Activated B cell treated with CpG ODN at 0.5 μM for 24 hours (primary cell): Measurements from ENCODE around the gene UPK3BL1. TPM values are rescaled to one million over a fixed set of nuclear protein-coding genes. Genes with fewer than 3 reads are reported as not detected.
"Not testable (repeated sequence)": the region's sequence is repeated elsewhere in the genome, so short reads cannot be mapped to it uniquely, and the experiment has no call there.

ENCODE experiments used
- ATAC-seq: fragments of 200-7000 bp; cut with Tn5 transposase; one replicate; pipeline ENCODE4 v1.10.0; 2021; ENCODE audit warnings: low read depth, mild to moderate bottlenecking, moderate library complexity
- CTCF ChIA-PET: fragments of 350-600 bp; sonication (Branson Sonifier 250); formaldehyde crosslinking; loops from one replicate; lab custom pipeline; 2021; ENCODE audit warnings: antibody characterized with exemption; lab: Charles Lee
- POLR2A ChIA-PET: fragments of 350-600 bp; sonication (Branson Sonifier 250); formaldehyde crosslinking; loops from one replicate; lab custom pipeline; 2021; ENCODE audit warnings: antibody characterized with exemption; lab: Charles Lee
- DNase-seq: peaks from one replicate; pipeline ENCODE4 v3.0.0; 2022
- H3K27ac Mint-ChIP-seq: one replicate; pipeline ENCODE4 v1.8.0; 2020; ENCODE audit warnings: mixed read lengths
- H3K27me3 Mint-ChIP-seq: one replicate; pipeline ENCODE4 v1.8.0; 2021; ENCODE audit warnings: mixed read lengths
- H3K36me3 Mint-ChIP-seq: one replicate; pipeline ENCODE4 v1.8.0; 2021; ENCODE audit warnings: low read depth, mixed read lengths
- H3K4me1 Mint-ChIP-seq: one replicate; pipeline ENCODE4 v1.8.0; 2021; ENCODE audit warnings: mixed read lengths
- H3K4me3 Mint-ChIP-seq: one replicate; pipeline ENCODE4 v1.8.0; 2020; ENCODE audit warnings: mild to moderate bottlenecking, mixed read lengths
- H3K9me3 Mint-ChIP-seq: one replicate; pipeline ENCODE4 v1.8.0; 2020; ENCODE audit warnings: mixed read lengths
- intact Hi-C: fragments of 100-400 bp; cut with micrococcal nuclease; formaldehyde crosslinking; loops from one replicate; pipeline ENCODE4 v1.15.1; 2024
- total RNA-seq: library from RNA; stranded (reverse); gene quantifications from 2 replicates; pipeline ENCODE4 v1.2.3, GENCODE V29; 2022

UPK3BL1 gene
- total RNA-seq, result 47.4 and 58.8 TPM in 2 replicates

- DNase-seq, H3K4me3 Mint-ChIP-seq, H3K4me1 Mint-ChIP-seq, H3K27ac Mint-ChIP-seq, POLR2A ChIA-PET, CTCF ChIA-PET, H3K9me3 Mint-ChIP-seq, H3K36me3 Mint-ChIP-seq, H3K27me3 Mint-ChIP-seq, intact Hi-C loops, ATAC-seq: not testable (repeated sequence)
These were observed at the start of gene UPK3BL1 for GRCh38 chr7:102642691-102643090. Gene UPK3BL1, minus strand, starts transcription at chr7:102642791. Its CDS starts 50 bp downstream, at chr7:102642741.

GRCh38 chr7:102690602-102691001 lies 48.0 kb upstream of the UPK3BL1 start:
- intact Hi-C loops, ATAC-seq: not testable (repeated sequence)

GRCh38 chr7:102689436-102690282 lies 47.1 kb upstream of the UPK3BL1 start:
- H3K27me3 Mint-ChIP-seq, intact Hi-C loops, H3K4me1 Mint-ChIP-seq, DNase-seq, H3K27ac Mint-ChIP-seq, H3K9me3 Mint-ChIP-seq, POLR2A ChIA-PET, H3K36me3 Mint-ChIP-seq, CTCF ChIA-PET, H3K4me3 Mint-ChIP-seq: not testable (repeated sequence)
- peak; percentile 70 for ATAC-seq

More at GRCh38 chr7:102690602-102691001, 48.0 kb upstream of the UPK3BL1 start:
- POLR2A ChIA-PET, DNase-seq, H3K36me3 Mint-ChIP-seq, H3K4me3 Mint-ChIP-seq, H3K9me3 Mint-ChIP-seq, H3K27ac Mint-ChIP-seq, CTCF ChIA-PET, H3K27me3 Mint-ChIP-seq, H3K4me1 Mint-ChIP-seq: not testable (repeated sequence)

GRCh38 chr7:102688299-102689036 lies 45.9 kb upstream of the UPK3BL1 start:
- H3K9me3 Mint-ChIP-seq, H3K27me3 Mint-ChIP-seq, intact Hi-C loops, H3K4me3 Mint-ChIP-seq, H3K4me1 Mint-ChIP-seq, POLR2A ChIA-PET, DNase-seq, CTCF ChIA-PET, H3K36me3 Mint-ChIP-seq, H3K27ac Mint-ChIP-seq: not testable (repeated sequence)
- peak; percentile 91 for ATAC-seq

GRCh38 chr7:102682560-102682959 lies 40.0 kb upstream of the UPK3BL1 start:
- ATAC-seq, result not testable (repeated sequence)

GRCh38 chr7:102680780-102681179 lies 38.2 kb upstream of the UPK3BL1 start:
- DNase-seq, intact Hi-C loops, POLR2A ChIA-PET, CTCF ChIA-PET, H3K9me3 Mint-ChIP-seq, H3K4me1 Mint-ChIP-seq, H3K36me3 Mint-ChIP-seq, H3K27ac Mint-ChIP-seq, ATAC-seq, H3K27me3 Mint-ChIP-seq, H3K4me3 Mint-ChIP-seq: not testable (repeated sequence)

More at GRCh38 chr7:102682560-102682959, 40.0 kb upstream of the UPK3BL1 start:
- DNase-seq, H3K4me3 Mint-ChIP-seq, CTCF ChIA-PET, POLR2A ChIA-PET, intact Hi-C loops, H3K27me3 Mint-ChIP-seq, H3K4me1 Mint-ChIP-seq, H3K9me3 Mint-ChIP-seq, H3K27ac Mint-ChIP-seq, H3K36me3 Mint-ChIP-seq: not testable (repeated sequence)

- CTCF ChIA-PET, POLR2A ChIA-PET, H3K36me3 Mint-ChIP-seq, ATAC-seq, intact Hi-C loops, DNase-seq, H3K9me3 Mint-ChIP-seq, H3K27ac Mint-ChIP-seq, H3K27me3 Mint-ChIP-seq, H3K4me3 Mint-ChIP-seq, H3K4me1 Mint-ChIP-seq: not testable (repeated sequence)
These were observed 33.0 kb upstream of the UPK3BL1 start for GRCh38 chr7:102675545-102675944.

- H3K9me3 Mint-ChIP-seq, H3K4me3 Mint-ChIP-seq, DNase-seq, ATAC-seq, POLR2A ChIA-PET, H3K36me3 Mint-ChIP-seq, intact Hi-C loops, H3K27me3 Mint-ChIP-seq, H3K27ac Mint-ChIP-seq, CTCF ChIA-PET, H3K4me1 Mint-ChIP-seq: not testable (repeated sequence)
These were observed 31.0 kb upstream of the UPK3BL1 start for GRCh38 chr7:102673447-102674067.

GRCh38 chr7:102671956-102672307 lies 29.3 kb upstream of the UPK3BL1 start:
- CTCF ChIA-PET, H3K9me3 Mint-ChIP-seq, intact Hi-C loops, H3K36me3 Mint-ChIP-seq, H3K4me3 Mint-ChIP-seq, POLR2A ChIA-PET, H3K4me1 Mint-ChIP-seq, DNase-seq, H3K27ac Mint-ChIP-seq, H3K27me3 Mint-ChIP-seq: not testable (repeated sequence)
- ATAC-seq, result peak; percentile 22

- H3K36me3 Mint-ChIP-seq, intact Hi-C loops, H3K4me1 Mint-ChIP-seq, CTCF ChIA-PET, H3K9me3 Mint-ChIP-seq, POLR2A ChIA-PET, H3K27me3 Mint-ChIP-seq: not testable (repeated sequence)
- ATAC-seq, result peak; percentile 85
- Mint-ChIP-seq H3K4me3 (peak within 1 kb of the TSS; percentile 70), H3K27ac (peak within 1 kb of the TSS; percentile 50)
- peak; percentile 59 for DNase-seq
These were observed 28.8 kb upstream of the UPK3BL1 start, which contains the start of gene POLR2J2 for GRCh38 chr7:102671166-102671955. Gene POLR2J2, minus strand, starts transcription at chr7:102671663. Its CDS starts 62 bp downstream, at chr7:102671601.

- H3K4me3 Mint-ChIP-seq, H3K27ac Mint-ChIP-seq, intact Hi-C loops, POLR2A ChIA-PET, H3K9me3 Mint-ChIP-seq, H3K27me3 Mint-ChIP-seq, DNase-seq, H3K4me1 Mint-ChIP-seq, ATAC-seq, H3K36me3 Mint-ChIP-seq, CTCF ChIA-PET: not testable (repeated sequence)
These were observed 24.9 kb upstream of the UPK3BL1 start for GRCh38 chr7:102667523-102667922.
